Endodermal cell (in vitro differentiated cells): ENCODE results near the gene PTCD1. TPM values are rescaled to one million over a fixed set of nuclear protein-coding genes. Genes with fewer than 3 reads are reported as not detected.

Experiments
- DNase-seq: peaks from one replicate; pipeline ENCODE4 v3.0.0-alpha.2; 2017
- H3K27ac ChIP-seq: 2 replicates; pipeline ENCODE4 v1.5.1; 2013; ENCODE audit warnings: mild to moderate bottlenecking, low read depth, low read length, moderate library complexity
- H3K27me3 ChIP-seq: 2 replicates; pipeline ENCODE4 v1.6.1; 2013; ENCODE audit warnings: mild to moderate bottlenecking, low read length, moderate library complexity; ENCODE audit not compliant: insufficient read depth, control insufficient read depth, poor library complexity, severe bottlenecking
- H3K36me3 ChIP-seq: 2 replicates; pipeline ENCODE4 v1.7.0; 2013; ENCODE audit warnings: mild to moderate bottlenecking, low read length, moderate library complexity; ENCODE audit not compliant: control insufficient read depth, insufficient read depth
- H3K4me1 ChIP-seq: one replicate; pipeline ENCODE4 v1.7.0; 2013; ENCODE audit warnings: low read length; ENCODE audit not compliant: control insufficient read depth, insufficient read depth
- H3K4me3 ChIP-seq: 2 replicates; pipeline ENCODE4 v1.5.1; 2013; ENCODE audit warnings: mild to moderate bottlenecking, low read length, moderate library complexity
- H3K9ac ChIP-seq: 2 replicates; pipeline ENCODE4 v1.6.1; 2013; ENCODE audit warnings: mild to moderate bottlenecking, low read length, moderate library complexity; ENCODE audit not compliant: poor library complexity, severe bottlenecking; ENCODE audit errors: extremely low read depth
- H3K9me3 ChIP-seq: 2 replicates; pipeline ENCODE4 v1.6.1; 2013; ENCODE audit warnings: mild to moderate bottlenecking, low read length, moderate library complexity; ENCODE audit not compliant: control insufficient read depth
- H3K27ac Mint-ChIP-seq: 2 replicates; pipeline ENCODE4 v1.8.0; 2020; ENCODE audit warnings: mixed read lengths
- H3K27me3 Mint-ChIP-seq: 2 replicates; pipeline ENCODE4 v1.8.0; 2021; ENCODE audit warnings: mild to moderate bottlenecking, mixed read lengths; ENCODE audit not compliant: insufficient read depth
- H3K36me3 Mint-ChIP-seq: 2 replicates; pipeline ENCODE4 v1.8.0; 2020; ENCODE audit warnings: low read depth, mixed read lengths
- H3K4me1 Mint-ChIP-seq: 2 replicates; pipeline ENCODE4 v1.8.0; 2020; ENCODE audit warnings: mixed read lengths
- H3K4me3 Mint-ChIP-seq: 2 replicates; pipeline ENCODE4 v1.8.0; 2020; ENCODE audit warnings: mild to moderate bottlenecking, moderate library complexity, mixed read lengths
- H3K9me3 Mint-ChIP-seq: 2 replicates; pipeline ENCODE4 v1.8.0; 2020; ENCODE audit warnings: mild to moderate bottlenecking, mixed read lengths
- CTCF ChIP-seq: fragments of 200-600 bp; sonication (generic); conservative IDR thresholded peaks from 2 replicates; pipeline ENCODE4 v1.5.0; 2021; ENCODE audit warnings: antibody characterized with exemption, mild to moderate bottlenecking
- WGBS, 2 experiments: methylation state at CpG; one replicate each; pipeline versions ENCODE4 v1.1.5 to v1.1.7; 2013; ENCODE audit warnings: missing lambda C conversion rate in 2 of 2, mixed read lengths in 1 of 2; ENCODE audit not compliant: insufficient coverage in 1 of 2, insufficient read length in 1 of 2; 5-methylcytosine and 5-hydroxymethylcytosine counted together
- total RNA-seq, 2 donors: library from RNA; stranded (reverse); fragmentation: NEBNext Ultra II Directional in 1 of 2; extraction: Animal tissue kit (Norgen Biotek cat#: 25700) in 1 of 2; gene quantifications; 2 replicates in 1 of 2; 3 replicates in 1 of 2; pipeline ENCODE4 v1.2.1, GENCODE V29; 2021

PTCD1 gene
- total RNA-seq, 2 donors from 2014 or later, result 11.9 to 12.5 TPM

DNA sequence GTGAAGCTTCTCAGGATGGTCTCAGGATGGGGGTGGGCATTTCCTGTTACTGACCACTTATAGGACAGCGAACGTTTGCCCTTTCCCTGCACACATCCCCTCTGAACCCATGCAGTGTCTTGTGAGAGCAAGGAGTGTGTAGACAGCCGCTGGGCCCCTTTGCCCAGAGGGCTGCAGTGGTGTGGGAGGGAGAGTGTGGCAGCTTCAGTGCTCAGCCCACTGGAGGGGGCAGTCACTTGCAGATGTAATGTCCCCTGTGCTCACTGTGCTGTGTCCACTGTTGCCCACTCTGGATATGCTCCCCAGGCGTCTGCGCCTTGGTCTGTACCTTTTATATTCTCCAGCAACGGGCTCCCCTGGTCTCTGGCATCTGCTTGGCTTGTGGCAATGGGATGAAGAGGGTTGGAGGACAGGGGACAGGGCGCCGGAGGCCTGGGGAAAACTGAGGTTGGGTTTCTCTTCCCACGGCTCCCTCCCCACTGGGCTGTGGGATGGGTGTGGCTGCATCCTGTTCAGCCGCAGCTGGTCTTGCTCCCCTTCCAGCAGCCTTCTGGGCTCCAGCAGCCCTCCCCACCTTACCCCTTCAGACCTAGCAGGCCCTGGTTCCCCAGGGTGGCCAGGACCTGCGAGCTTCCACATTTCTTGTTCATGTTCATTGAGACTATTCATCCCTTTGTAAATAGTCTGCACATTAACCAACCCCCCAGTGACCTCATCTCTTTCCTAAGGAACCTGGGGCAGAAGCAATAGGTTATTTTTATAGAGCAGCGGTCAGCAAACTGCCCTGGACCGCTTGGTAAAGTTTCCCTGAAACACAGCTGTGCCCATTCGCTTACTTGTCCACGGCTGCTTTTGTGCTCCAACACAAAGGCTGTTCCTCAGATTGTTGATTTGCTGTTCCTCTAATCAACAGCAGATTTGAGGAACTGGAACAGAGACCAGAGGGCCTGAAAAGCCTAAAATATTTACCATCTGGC is 40.2 kb upstream of the PTCD1 start:
- WGBS, 2 experiments, result 91 to 96% methylated on average over 10 to 15 of the region's 15 CpGs
- no peak overlapping the region for H3K9ac ChIP-seq
- Mint-ChIP-seq H3K4me3 (no peak overlapping the region), H3K36me3 (peaks cover 45% of the 10 kb centered on the region), H3K4me1 (no peaks in the 10 kb centered on the region), H3K9me3 (no peaks in the 10 kb centered on the region), H3K27ac (no peak overlapping the region), H3K27me3 (no peaks in the 10 kb centered on the region)
- H3K27ac ChIP-seq, result no peak overlapping the region
- no peak for TF ChIP-seq CTCF
- no peaks in the 10 kb centered on the region for H3K4me1 ChIP-seq
- H3K36me3 ChIP-seq, result peaks cover 62% of the 10 kb centered on the region
- H3K27me3 ChIP-seq, result no peaks in the 10 kb centered on the region
- no peaks in the 10 kb centered on the region for H3K9me3 ChIP-seq
- no peak for DNase-seq
- H3K4me3 ChIP-seq, result no peak overlapping the region

DNA sequence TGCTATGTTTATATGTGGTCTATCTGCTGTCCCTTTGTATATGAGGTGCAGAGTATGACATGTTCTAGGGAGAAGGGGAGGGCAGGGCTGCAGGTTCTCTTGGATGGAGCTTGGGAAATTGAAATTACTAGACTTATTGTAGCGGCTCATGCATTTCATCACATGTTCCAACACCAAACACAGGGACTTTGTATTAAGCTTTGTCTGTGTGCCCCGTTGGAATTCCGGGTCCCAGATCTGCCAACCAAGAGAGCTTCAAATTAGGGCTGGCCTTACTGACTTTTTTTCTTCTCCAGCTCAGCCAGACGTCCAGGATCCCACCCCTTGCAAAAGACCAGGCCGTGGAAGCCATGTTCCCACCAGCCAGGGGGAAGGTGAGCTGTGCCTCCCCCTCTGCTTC is 37.5 kb upstream of the PTCD1 start:
- Histone ChIP-seq H3K27ac (no peak overlapping the region), H3K9ac (no peak overlapping the region), H3K36me3 (peaks cover 42% of the 10 kb centered on the region), H3K9me3 (no peaks in the 10 kb centered on the region), H3K4me3 (no peak overlapping the region), H3K27me3 (no peaks in the 10 kb centered on the region), H3K4me1 (no peaks in the 10 kb centered on the region)
- Mint-ChIP-seq H3K9me3 (no peaks in the 10 kb centered on the region), H3K27me3 (no peaks in the 10 kb centered on the region), H3K4me1 (peaks cover 4% of the 10 kb centered on the region), H3K4me3 (no peak overlapping the region), H3K27ac (no peak overlapping the region), H3K36me3 (peaks cover 34% of the 10 kb centered on the region)
- 93 to 97% methylated on average over 4 to 5 of the region's 5 CpGs for WGBS, 2 experiments
- no peak for DNase-seq
- no peak for TF ChIP-seq CTCF

GRCh38 chr7:99473315-99473596 is 34.7 kb upstream of the PTCD1 start:
- H3K27me3 Mint-ChIP-seq, result peaks cover 2% of the 10 kb centered on the region
- Histone ChIP-seq H3K4me1 (no peaks in the 10 kb centered on the region), H3K9me3 (no peaks in the 10 kb centered on the region), H3K36me3 (peaks cover 16% of the 10 kb centered on the region), H3K4me3 (peak overlapping the region; percentile 99), H3K27ac (no peak overlapping the region), H3K9ac (peak overlapping the region; percentile 88), H3K27me3 (no peaks in the 10 kb centered on the region)
- no peak for TF ChIP-seq CTCF
- no peaks in the 10 kb centered on the region for H3K9me3 Mint-ChIP-seq
- 0 to 6% methylated on average over 3 to 7 of the region's 7 CpGs for WGBS, 2 experiments
- peaks cover 17% of the 10 kb centered on the region for H3K36me3 Mint-ChIP-seq
- DNase-seq, result peak; percentile 67
- peak overlapping the region; percentile 97 for H3K27ac Mint-ChIP-seq
- peaks cover 8% of the 10 kb centered on the region for H3K4me1 Mint-ChIP-seq
- H3K4me3 Mint-ChIP-seq, result peak overlapping the region; percentile 91
